GM18868 (cell line): Measurements from ENCODE around the gene TENM3.
"Not testable (repeated sequence)": the region's sequence is repeated elsewhere in the genome, so short reads cannot be mapped to it uniquely, and the experiment has no call there.

Experiments
- ATAC-seq: cut with Tn5 transposase; IDR thresholded peaks from one replicate; pipeline ENCODE4 v1.9.1; 2021; ENCODE audit warnings: mild to moderate bottlenecking, moderate library complexity; ENCODE audit not compliant: unreplicated experiment

TENM3 gene

DNA sequence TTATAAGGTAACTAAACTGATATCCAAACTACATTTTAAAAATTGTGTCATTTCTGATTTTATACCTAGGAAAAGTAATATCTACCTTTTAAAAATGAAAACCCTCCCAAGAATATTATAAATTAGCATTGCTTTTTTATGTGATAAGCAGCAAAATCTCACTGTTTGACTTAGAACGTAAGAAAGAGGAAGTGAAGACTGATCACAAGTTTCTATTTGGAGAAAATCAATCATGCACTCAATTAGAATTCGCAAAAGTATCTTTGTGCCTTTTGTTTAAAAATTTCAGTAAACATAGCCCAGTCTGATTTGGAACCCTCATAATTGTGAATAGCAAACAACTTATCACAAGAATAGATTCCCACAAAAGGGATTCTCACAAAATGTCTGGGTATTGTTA is 142.7 kb downstream of the TENM3 start:
- ATAC-seq, result peak; percentile 82

DNA sequence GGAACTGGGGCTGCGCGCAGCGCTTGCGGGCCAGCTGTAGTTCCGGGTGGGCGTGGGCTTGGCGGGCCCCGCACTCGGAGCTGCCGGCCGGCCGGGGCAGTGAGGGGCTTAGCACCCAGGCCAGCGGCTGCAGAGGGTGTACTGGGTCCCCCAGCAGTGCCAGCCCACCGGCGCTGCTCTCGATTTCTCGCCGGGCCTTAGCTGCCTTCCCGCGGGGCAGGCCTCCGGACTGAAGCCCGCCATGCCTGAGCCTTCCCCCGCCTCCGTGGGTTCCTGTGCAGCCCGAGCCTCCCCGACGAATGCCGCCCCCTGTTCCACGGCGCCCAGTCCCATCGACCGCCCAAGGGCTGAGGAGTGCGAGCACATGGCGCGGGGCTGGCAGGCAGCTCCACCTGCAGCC is 143.4 kb downstream of the TENM3 start:
- not testable (repeated sequence) for ATAC-seq

DNA sequence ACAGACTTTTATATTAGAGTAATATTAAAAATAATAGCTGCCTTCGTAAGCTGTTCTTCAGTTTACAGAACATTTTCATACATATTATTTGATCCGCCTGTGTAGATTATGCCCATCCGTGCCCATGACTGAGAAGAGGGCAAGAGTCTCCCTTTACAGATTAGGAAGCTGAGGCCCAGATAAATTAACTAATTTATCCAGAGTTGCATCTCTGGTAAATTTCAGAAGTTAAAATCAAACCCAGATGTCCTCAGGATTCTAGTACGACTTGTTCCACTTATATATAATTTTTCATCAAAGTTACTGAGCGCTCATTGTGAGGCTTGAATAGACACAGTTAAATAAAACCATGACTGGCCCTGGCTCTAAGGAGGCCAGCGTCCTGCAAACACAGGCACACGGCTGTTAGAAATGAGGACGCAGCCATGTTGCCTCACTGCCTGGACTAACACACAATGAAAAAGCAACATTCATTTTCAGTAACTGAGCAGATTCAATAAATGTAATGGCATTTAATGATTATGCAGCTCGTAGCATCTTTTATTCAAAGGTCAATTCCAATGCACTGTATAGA is 148.0 kb downstream of the TENM3 start:
- ATAC-seq, result no peak

DNA sequence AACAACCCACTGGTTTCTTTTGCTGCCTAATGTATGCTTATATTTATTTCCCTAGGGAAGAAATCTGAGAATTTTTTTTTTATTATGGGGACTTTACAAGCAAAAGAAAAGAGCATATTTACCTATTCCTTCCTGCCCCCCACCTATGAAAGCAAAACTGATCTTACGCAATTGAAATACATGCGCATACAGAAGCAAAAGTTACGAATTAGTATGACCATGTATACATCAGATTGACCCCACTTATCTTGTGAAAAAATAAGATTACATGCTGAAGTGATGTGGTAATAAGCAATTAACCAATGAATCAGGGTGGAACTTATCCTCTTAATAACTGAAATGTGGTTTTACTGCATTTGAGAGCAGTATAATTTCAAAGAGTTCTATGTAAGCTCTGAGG is 151.0 kb downstream of the TENM3 start:
- no peak for ATAC-seq

DNA sequence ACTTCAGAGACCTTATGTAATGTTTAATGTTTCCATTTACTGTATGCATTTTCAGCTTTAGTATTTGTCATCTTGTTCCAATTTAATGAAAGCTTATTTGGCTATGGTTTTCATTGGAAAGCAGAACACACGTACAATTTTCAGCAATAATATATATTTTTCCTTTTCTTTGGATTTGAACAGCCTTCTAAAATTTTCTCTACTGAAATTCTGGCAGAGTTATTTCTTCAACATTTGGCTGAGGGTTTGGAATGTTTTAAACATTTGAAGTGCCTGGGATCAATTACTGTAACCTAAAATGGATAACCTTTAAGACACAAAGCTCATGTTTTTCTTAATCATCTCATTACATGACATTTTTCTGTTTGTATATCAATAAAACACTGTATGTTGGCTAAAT is 156.9 kb downstream of the TENM3 start:
- ATAC-seq, result no peak

DNA sequence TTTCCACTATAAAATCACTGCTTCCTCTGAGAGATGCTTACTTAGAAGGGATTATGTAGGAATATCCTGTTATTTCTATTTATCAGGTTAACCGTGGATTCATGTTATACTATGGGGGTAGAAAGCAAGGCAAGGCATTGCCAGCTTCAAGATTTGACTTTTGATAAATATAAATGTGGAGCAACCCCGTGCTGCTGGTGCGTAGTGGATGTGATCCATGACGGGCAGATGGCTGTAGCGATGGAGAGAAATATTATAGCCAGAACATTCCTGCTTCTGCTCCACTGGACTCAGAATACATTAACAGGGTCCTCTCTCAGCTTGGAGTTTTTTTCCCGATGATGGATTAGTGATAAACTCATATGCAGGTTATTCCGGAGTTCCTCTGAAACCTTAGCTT is 157.6 kb downstream of the TENM3 start:
- no peak for ATAC-seq

DNA sequence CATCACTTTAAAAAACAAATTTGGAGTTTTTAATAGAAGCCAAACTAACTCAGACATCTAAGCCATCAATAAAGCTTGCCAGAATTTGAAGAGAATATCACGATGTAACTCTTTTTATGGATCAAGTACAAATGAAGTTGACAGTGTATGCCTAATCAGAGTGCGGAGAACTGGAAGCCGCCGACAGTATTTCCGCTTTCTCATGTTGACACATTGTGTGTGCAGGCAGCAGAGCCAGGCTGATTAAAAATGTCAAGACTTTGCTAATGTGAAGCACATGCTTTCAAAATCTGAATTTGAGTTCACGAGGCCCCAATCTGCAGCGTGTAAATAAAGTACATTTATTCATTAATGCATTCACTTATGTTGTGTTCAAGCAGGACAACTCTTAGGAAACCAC is 161.2 kb downstream of the TENM3 start:
- no peak for ATAC-seq

DNA sequence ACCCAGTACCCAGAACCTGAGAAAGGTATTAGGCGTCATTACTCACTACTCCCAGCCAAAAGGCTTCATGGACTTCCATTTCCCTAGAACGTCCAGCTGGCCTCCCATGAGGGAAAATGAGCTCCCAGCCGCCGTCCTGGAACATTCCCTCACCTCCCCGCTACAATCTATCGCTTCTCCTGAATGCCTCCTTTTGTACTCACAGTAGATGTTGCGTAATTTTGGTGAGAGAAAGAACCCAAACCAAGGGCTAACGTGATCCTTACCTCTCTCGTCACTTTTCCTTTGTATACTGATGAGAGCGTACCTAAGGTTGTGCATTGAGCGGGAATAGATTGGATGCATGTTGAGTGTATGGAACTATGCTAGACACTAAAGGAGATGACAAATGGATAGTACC is 161.9 kb downstream of the TENM3 start:
- ATAC-seq, result no peak

DNA sequence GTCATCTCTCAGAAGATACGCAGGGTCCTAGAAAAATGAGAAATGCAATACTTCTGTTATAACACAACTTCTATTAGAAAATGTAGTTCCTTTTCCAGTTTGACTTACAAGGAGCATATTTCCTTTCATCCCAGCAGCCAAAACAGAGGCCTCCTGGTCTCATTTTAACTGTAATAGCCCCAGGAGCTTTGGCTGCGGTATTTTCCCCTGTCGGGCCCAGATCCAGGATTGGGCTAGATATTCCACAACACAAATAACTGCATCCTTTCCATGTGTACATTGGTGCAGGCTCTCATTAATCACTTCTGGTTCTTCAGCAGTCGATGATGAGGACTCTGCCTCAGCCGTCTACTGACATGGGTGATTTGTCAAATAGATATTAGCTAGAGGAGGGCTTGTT is 166.1 kb downstream of the TENM3 start:
- ATAC-seq, result no peak

DNA sequence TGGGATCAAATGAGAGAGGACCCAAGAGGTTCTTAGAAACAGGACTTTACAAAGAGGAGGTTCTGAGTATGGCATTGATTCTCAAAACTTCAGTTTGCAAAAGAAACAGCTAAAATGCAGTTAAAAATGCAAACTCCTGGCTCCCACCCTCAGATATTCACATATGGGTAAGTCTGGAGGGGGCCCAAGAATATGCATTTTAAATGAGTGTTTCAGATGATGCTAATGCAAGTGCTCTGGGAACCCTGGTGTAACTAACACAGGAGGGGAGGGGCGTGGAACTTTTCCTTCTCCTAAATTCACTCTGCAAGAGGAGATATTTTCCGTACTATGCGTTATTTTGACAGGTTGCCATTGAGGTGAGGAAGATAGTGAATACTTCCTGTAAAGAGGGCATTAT is 168.2 kb downstream of the TENM3 start:
- ATAC-seq, result no peak

DNA sequence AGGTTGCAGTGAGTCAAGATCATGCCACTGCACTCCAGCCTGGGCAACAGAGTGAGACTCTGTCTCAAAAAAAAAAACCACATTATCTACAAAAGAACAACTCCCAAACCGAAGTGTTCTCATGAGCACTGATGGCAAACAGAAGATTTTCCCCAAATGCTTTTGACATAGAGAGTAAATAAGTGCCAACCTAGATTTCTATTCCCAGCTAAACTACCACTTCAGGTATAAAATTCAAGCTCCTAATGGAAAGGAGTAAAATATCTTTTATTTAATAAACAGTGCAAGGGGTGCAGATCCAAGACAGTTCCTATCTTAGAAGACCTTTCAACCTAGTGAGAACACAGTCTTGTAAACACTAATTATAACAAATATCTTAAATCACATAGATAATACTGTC is 170.3 kb downstream of the TENM3 start:
- no peak for ATAC-seq

DNA sequence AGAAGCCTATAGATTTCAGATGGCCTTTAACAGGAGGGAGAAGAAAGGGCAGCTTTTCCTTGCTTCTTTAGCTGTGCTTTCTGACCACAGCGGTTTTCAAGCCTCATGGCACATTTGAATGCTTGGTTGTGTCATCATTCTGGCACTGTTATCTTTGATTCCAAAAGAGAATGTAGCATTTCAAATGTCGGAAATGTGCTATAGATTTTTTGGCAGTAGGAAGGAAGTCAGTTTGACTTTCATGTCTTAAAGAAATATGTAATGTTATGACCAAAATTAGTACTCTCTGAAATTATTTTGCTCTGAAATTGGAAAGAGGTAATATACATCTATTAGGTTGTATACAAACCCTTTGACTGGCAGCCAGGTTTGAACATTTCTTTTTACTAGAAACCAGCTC is 171.9 kb downstream of the TENM3 start:
- no peak for ATAC-seq

DNA sequence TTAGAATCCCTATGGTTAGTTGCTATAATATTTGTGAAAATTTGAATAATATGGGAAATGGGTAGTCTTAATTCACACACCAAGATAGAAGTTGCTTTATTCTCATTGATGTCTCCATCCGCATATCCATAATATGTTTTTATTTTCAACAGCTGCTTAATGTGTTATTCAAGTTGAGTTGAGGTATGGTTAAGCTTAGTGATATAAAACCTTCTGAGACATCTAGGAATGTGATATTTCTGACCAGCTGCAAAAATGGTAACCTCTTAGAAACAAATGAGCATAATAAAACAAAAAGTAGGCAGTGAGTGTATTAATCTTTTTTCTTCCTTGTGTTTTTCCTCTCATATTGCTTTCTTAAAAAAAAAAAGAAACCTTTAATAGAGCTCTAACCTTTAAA is 172.9 kb downstream of the TENM3 start:
- no peak for ATAC-seq

DNA sequence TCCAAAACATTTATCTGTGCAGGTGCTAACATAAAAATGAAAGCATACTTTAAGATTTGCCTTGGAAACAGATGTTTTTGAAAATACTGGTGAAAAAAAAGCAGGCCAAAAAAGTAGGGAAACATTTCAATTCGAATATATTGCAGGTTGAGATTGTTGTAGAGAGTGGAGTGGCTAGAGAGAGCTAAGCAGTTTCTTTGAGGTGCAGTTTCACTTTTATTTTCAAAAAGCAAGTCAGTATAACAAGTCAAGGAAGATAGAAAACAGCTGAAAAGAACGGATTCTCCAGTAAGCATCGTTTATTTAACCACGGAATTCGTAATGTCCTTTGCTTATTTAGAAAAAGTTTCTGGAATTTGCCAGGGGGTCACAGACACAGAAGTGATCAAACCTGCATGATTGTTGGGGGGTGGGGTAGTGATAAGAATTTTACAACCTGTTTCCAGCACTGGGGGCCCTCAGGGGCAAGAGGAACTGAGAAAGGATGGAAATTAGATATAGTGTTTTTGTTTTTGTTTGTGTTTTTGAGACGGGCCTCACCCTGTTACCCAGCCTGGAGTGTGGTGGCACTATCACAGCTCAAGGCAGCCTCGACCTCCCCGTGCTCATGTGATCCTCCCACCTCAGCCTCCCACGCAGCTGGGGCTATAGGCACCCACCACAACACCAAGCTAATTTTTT is 175.0 kb downstream of the TENM3 start:
- peak; percentile 83 for ATAC-seq

DNA sequence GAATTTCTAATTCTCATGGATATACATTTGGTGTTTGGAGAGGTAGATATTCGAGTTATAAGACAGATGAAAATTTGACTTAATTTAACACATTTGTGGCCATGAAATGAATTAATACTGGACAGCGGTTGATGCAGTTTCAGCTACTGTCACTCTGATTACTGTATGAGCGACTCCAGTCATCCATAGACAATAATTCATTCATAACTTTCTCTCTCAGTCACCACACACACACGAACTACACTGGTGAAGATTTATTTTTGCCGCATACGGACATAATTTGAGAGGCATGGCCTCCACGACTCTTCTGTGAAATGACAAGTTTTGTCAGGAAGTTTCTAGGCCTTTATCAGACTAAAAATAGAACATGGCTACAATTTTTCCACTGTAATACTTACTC is 177.0 kb downstream of the TENM3 start:
- ATAC-seq, result no peak

DNA sequence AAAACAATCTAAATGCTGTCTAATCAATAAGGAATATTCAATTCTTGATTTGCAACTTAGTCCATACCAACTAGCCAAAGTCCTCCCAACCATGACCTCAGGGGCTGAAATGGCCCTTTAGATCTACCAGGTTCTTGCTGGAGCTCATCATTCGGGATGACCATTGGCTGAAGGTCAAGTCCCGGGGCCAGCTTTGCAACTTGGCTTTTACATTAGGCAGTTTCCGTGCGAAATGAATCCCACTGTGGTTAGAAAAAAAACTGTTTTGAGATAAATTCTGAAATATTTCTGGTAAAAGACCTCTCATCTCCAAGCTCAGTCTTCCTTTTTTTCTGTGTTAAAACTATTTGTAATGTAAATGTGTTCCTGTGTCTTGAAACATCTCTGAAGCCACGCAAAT is 178.6 kb downstream of the TENM3 start:
- ATAC-seq, result no peak

DNA sequence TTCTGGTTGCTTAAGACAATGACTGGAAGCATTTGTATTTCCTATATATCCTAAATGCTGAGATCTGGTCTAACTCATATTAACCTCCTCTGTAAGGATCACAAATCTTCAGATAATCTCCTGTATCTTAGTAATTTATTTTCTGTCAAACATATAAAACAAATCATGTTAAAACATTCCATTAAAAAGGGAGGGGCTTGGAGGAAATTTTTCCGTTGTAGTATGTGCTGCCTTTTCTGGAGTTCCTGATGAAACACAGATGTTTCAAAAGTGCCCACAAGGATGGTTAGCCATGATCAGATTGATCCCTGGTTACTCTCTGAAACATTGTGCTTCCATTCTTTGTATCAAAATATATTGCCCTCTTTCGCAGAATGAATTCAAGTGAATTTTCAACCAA is 182.1 kb downstream of the TENM3 start:
- no peak for ATAC-seq

DNA sequence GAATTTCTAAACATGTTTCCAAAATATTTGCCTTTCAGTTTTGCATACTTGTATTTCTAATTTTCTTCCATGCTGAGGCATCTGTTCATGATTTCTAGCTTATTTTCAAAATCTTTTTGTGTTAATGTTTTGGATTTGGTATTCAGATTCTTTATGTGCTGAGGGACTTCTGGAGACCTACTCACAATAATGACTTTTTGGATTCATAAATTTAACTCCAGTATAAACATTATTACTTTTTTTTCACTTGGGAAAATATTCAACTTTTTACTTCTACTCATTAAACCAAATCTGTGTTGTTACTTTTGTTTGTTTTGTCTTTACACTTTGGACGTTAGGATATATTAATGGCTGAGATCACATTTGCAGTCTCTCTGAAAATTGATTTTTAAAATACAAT is 183.7 kb downstream of the TENM3 start:
- no peak for ATAC-seq

DNA sequence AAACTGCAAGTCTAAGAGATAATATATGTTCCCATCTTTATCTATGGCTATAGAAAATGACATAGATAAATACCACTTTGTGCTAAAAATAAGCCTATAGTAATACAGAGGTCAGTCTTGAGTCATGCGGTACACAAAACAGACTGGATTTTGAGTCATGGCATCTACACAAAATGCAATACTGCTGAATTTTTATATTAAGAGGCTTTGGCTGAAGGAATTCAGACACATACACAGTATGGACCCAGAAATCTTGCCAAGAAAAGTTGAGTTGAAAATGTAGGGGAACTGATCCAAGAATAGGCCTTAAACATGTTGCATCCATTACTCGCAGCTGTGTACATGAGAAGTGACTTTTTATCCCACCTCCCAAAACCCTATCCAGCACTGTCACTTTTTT is 184.4 kb downstream of the TENM3 start:
- no peak for ATAC-seq

DNA sequence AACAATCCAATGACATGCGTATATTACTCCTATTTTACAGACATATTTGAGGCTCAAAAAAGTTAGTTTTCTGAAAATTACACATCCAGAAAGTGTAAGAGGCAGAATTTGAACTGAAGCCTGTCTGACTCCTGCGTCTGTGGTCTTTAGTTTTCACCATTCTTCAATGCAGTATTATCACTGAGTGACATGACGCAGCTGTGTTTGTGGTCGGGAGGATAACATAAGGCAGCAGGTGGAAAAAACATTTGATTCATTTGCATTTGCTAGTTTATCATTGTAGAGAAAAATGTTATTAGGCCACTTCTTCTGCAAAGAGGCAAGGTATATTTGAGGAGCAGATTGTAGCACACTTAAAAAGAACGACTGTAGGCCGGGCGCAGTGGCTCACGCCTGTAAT is 186.7 kb downstream of the TENM3 start:
- no peak for ATAC-seq

DNA sequence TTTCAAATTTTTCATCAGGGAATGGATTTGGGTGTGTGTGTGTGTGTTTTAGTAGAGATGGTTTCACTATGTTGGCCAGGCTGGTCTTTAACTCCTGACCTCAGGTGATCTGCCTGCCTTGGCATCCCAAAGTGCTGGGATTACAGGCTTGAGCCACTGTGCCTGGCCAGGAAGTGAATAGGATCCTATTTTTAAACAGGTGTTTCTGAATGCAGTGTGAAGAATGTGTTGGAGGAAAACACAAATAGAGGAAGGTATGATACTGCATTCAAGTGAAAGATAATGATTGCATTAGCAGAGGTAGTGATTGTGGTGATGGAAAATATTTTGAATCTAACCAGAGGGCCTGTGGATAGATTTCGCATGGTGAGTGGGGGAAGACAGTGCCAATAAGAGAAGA is 189.6 kb downstream of the TENM3 start:
- ATAC-seq, result no peak

DNA sequence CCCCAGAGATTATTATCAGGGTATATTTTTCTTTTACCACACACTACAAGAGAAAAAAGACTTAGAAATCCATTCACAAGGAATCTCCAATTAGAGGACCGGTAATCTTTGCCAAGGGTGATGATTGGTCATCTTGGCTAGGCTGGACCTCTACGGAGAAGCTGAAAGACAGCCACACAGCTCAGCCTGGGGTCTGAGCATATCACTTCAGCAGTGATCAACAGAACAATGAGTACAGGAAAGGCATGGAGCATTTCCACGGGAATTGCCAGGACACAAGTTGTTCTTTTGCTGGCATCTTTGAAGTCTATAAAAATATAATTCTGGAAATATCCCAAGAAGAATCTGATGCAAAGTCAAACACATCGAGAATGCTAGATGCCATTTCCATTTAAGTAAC is 191.5 kb downstream of the TENM3 start:
- ATAC-seq, result no peak

DNA sequence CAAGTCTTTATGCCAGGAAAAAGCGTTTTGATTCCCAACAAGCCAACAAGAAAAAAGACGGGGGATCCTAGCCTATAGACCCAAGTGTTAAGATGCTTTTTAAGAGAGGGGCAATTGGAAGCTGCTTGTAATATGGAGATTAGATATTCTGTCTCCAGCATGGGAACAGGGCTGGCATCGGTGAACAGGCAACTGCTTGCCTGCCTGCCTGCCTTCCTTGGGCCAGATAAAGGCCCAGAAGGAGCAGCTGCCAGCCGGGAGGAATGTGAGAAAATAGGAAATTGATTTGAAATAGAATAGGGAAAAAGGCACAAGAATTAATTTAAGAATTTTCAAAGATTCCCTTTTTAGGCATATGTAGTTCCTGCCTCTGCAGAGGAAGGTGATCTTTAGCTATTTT is 192.2 kb downstream of the TENM3 start:
- ATAC-seq, result no peak
